Keratinocyte (primary cell): ENCODE measurements around the gene PKNOX2. TPM values are rescaled to one million over a fixed set of nuclear protein-coding genes. Genes with fewer than 3 reads are reported as not detected.

Experiments used
- DNase-seq: peaks from one replicate; pipeline ENCODE4 v3.0.0-alpha.2; 2011; ENCODE audit warnings: low read depth, missing footprints, low spot score
- FAIRE-seq: peaks from 2 replicates; lab custom pipeline; 2011; peaks lifted over from hg19 to GRCh38; lab: Jason Lieb, UNC
- H2AFZ ChIP-seq: 2 replicates; pipeline ENCODE4 v1.6.0; 2012; ENCODE audit warnings: low read length, control low read depth, inconsistent platforms; ENCODE audit not compliant: control insufficient read depth
- H3K27ac ChIP-seq: 2 replicates; pipeline ENCODE4 v1.5.1; 2011; ENCODE audit warnings: low read length; ENCODE audit not compliant: control insufficient read depth, insufficient read depth
- H3K27me3 ChIP-seq: 3 replicates; pipeline ENCODE4 v1.6.0; 2011; ENCODE audit warnings: low read length; ENCODE audit not compliant: control insufficient read depth, insufficient read depth; ENCODE audit errors: extremely low read depth
- H3K36me3 ChIP-seq, 2 experiments: 2 replicates in 1 of 2; 3 replicates in 1 of 2; pipeline ENCODE4 v1.5.1; 2011; ENCODE audit warnings: low read length in 2 of 2, mild to moderate bottlenecking in 1 of 2; ENCODE audit not compliant: control insufficient read depth in 2 of 2, insufficient read depth in 2 of 2; ENCODE audit errors: extremely low read depth in 1 of 2
- H3K4me1 ChIP-seq: 3 replicates; pipeline ENCODE4 v1.5.1; 2011; ENCODE audit warnings: low read length; ENCODE audit not compliant: control insufficient read depth, insufficient read depth; ENCODE audit errors: extremely low read depth
- H3K4me2 ChIP-seq: 3 replicates; pipeline ENCODE4 v1.6.0; 2011; ENCODE audit warnings: low read depth, low read length; ENCODE audit not compliant: control insufficient read depth, insufficient read depth; ENCODE audit errors: extremely low read depth
- H3K4me3 ChIP-seq, 3 experiments: fragments of 200-600 bp in 1 of 3; sonication (generic) in 1 of 3; 2 replicates in 2 of 3; 3 replicates in 1 of 3; pipeline ENCODE4 v1.5.1; 2011 to 2016; ENCODE audit warnings: low read length in 3 of 3, mild to moderate bottlenecking in 3 of 3, control low read depth in 2 of 3, inconsistent platforms in 1 of 3, low read depth in 1 of 3, mixed read lengths in 1 of 3, mixed run types in 1 of 3, moderate library complexity in 1 of 3; ENCODE audit not compliant: control insufficient read depth in 2 of 3, insufficient read depth in 2 of 3; ENCODE audit errors: extremely low read depth in 1 of 3
- H3K79me2 ChIP-seq: 2 replicates; pipeline ENCODE4 v1.6.0; 2012; ENCODE audit warnings: low read length; ENCODE audit not compliant: control insufficient read depth, insufficient read depth
- H3K9ac ChIP-seq: 3 replicates; pipeline ENCODE4 v1.6.0; 2011; ENCODE audit warnings: low read length; ENCODE audit not compliant: control insufficient read depth, insufficient read depth; ENCODE audit errors: extremely low read depth
- H3K9me1 ChIP-seq: 3 replicates; pipeline ENCODE4 v1.6.0; 2011; ENCODE audit warnings: low read length; ENCODE audit not compliant: control insufficient read depth, insufficient read depth; ENCODE audit errors: extremely low read depth
- H3K9me3 ChIP-seq: 2 replicates; pipeline ENCODE4 v1.5.1; 2012; ENCODE audit warnings: low read depth, low read length; ENCODE audit not compliant: control insufficient read depth
- H4K20me1 ChIP-seq: 3 replicates; pipeline ENCODE4 v1.6.0; 2011; ENCODE audit warnings: low read length; ENCODE audit not compliant: control insufficient read depth, insufficient read depth; ENCODE audit errors: extremely low read depth
- CTCF ChIP-seq, 3 experiments: IDR thresholded peaks in 1 of 3; conservative IDR thresholded peaks in 1 of 3; optimal IDR thresholded peaks in 1 of 3; 2 replicates in 2 of 3; 3 replicates in 1 of 3; pipeline versions ENCODE3 to v1.5.1; 2011; ENCODE audit warnings: low read length in 3 of 3, mild to moderate bottlenecking in 3 of 3, moderate library complexity in 2 of 3, control low read depth in 1 of 3, inconsistent platforms in 1 of 3; ENCODE audit not compliant: insufficient read depth in 2 of 3; ENCODE audit errors: extremely low read depth in 1 of 3
- EZH2 ChIP-seq: IDR thresholded peaks from one replicate; pipeline ENCODE4 v1.6.1; 2012; ENCODE audit warnings: inconsistent platforms, mild to moderate bottlenecking, low read length, moderate library complexity
- dilution Hi-C: fragments of 300-500 bp; cut with MboI; formaldehyde crosslinking; loops from one replicate; pipeline ENCODE4 v1.7.0; 2020; ENCODE audit warnings: low sequenced_read_pairs; ENCODE audit not compliant: extremely low pct_ligation_motif_present
- polyA plus RNA-seq, 5 experiments: library from polyadenylated mRNA; depleted of rRNA in 3 of 5; stranded (reverse) in 3 of 5; stranded (forward) in 1 of 5; unstranded in 1 of 5; fragments of >200 nt; gene quantifications; 1 replicate in 1 of 5; 2 replicates in 3 of 5; 3 replicates in 1 of 5; pipeline versions ENCODE4 v1.2.1 to v1.2.3, GENCODE V29; 2011 to 2012; ENCODE audit warnings: missing spikeins in 2 of 5, low read depth in 1 of 5, low replicate concordance in 1 of 5

PKNOX2 gene
- polyA plus RNA-seq, 1 donor (not counting 4 experiments of a cell fraction or from before 2014, with no cell fraction given) = 0.05 TPM

DNA sequence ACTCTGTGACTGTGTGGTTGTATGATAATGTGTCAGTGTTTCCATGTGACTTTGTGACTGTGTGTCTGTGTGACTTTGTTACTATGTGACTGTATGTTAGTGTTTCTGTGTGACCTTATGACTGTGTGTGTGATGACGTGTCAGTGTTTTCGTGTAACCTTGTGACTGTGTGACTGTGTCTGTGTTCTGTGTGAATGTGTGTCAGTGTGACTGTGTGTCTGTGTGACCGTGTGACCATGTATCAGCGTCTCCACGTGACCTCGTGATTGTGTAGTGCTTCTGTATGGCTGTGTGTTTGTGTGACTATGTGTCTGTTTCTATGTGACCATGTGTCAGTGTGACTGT is 9.5 kb upstream of the PKNOX2 start:
- Histone ChIP-seq H3K9me1 (no peaks in the 10 kb centered on the region), H2AFZ (no peak overlapping the region), H3K4me3 (no peak overlapping the region), H3K27ac (no peak overlapping the region), H3K27me3 (peaks cover 8% of the 10 kb centered on the region), H3K4me1 (no peaks in the 10 kb centered on the region), H4K20me1 (no peaks in the 10 kb centered on the region), H3K9me3 (no peaks in the 10 kb centered on the region), H3K9ac (no peak overlapping the region), H3K4me2 (no peak overlapping the region), H3K36me3 (no peaks in the 10 kb centered on the region), H3K79me2 (no peaks in the 10 kb centered on the region)
- DNase-seq (no peak), FAIRE-seq (no peak)
- dilution Hi-C loops = no loop called here
- TF ChIP-seq EZH2 (no peak), CTCF (optimal IDR thresholded peaks at IDR 0.05 in 1 of 3, IDR thresholded peaks at IDR 0.05 in 1 of 3, conservative IDR thresholded peaks at IDR 0.05 in 1 of 3; ENCODE audit: extremely low read depth in 1 of 3, insufficient read depth in 2 of 3, low read length in 3 of 3) (no peak)

DNA sequence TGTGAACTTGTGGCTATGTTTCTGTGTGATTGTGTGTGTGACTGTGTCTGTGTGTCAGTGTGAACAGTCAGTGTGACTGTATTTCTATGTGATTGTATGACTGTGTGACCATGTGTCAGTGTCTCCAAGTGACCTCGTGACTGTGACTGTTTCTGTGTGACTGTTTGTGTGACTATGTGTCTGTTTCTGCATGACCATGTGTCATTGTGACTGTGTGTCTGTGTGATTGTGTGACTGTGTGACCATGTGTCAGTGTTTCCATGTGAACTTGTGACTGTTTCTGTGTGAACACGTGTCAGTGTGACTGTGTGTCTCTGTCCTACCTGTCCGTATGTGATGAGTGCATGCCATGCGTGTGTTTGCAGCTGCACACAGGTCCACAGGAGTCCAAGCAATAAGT is 8.8 kb upstream of the PKNOX2 start:
- no peaks in the 10 kb centered on the region for H3K9me1 ChIP-seq
- no peak overlapping the region for H3K27ac ChIP-seq
- H3K27me3 ChIP-seq = peaks cover 8% of the 10 kb centered on the region
- H3K36me3 ChIP-seq = no peaks in the 10 kb centered on the region
- DNase-seq (no peak), FAIRE-seq (no peak)
- no peaks in the 10 kb centered on the region for H3K9me3 ChIP-seq
- no peaks in the 10 kb centered on the region for H3K79me2 ChIP-seq
- dilution Hi-C loops = no loop called here
- no peak overlapping the region for H3K9ac ChIP-seq
- TF ChIP-seq CTCF (optimal IDR thresholded peaks at IDR 0.05 in 1 of 3, IDR thresholded peaks at IDR 0.05 in 1 of 3, conservative IDR thresholded peaks at IDR 0.05 in 1 of 3; ENCODE audit: extremely low read depth in 1 of 3, insufficient read depth in 2 of 3, low read length in 3 of 3) (no peak), EZH2 (no peak)
- H4K20me1 ChIP-seq = no peaks in the 10 kb centered on the region
- no peak overlapping the region for H3K4me2 ChIP-seq
- H2AFZ ChIP-seq = no peak overlapping the region
- H3K4me3 ChIP-seq = no peak overlapping the region
- H3K4me1 ChIP-seq = no peaks in the 10 kb centered on the region
